ENCODE data around the gene RFFL.

- TF ChIP-seq CTCF (IDR thresholded peaks at IDR 0.05; ENCODE audit: low read depth, low read length, poor library complexity, severe bottlenecking) (no peak), EZH2phosphoT487 (IDR thresholded peaks at IDR 0.05; ENCODE audit: borderline replicate concordance, low read length) (no peak)
These were observed 7.5 kb downstream of the RFFL start for GRCh38 chr17:35056013-35056412.
